HG03060 (cell line): Measurements from ENCODE around the gene NAP1L4.

Experiments
- ATAC-seq: cut with Tn5 transposase; IDR thresholded peaks from one replicate; pipeline ENCODE4 v1.9.1; 2021; ENCODE audit warnings: low read depth, moderate number of reproducible peaks; ENCODE audit not compliant: unreplicated experiment

Gene NAP1L4

GRCh38 chr11:2896047-2896446, 96.1 kb downstream of the NAP1L4 start:
- ATAC-seq = no peak
